GM23338 (cell line): ENCODE results near the gene CIT. TPM values are rescaled to one million over a fixed set of nuclear protein-coding genes. Genes with fewer than 3 reads are reported as not detected.

Experiments
- ATAC-seq: fragments of 200-7000 bp; cut with Tn5 transposase; 3 replicates; pipeline ENCODE4 v1.9.1; 2020
- DNase-seq: peaks from one replicate; pipeline ENCODE4 v3.0.0-alpha.2; 2015; ENCODE audit warnings: low spot score
- H2AFZ ChIP-seq: fragments of 200-600 bp; sonication (generic); 2 replicates; pipeline ENCODE4 v1.8.0; 2016; ENCODE audit warnings: antibody characterized with exemption, mild to moderate bottlenecking, moderate library complexity
- H3F3A ChIP-seq: fragments of 200-600 bp; sonication (generic); replicated peaks from 2 replicates; pipeline ENCODE4 v1.8.0; 2017; ENCODE audit warnings: antibody characterized with exemption, mixed run types, low read depth
- H3K27ac ChIP-seq: fragments of 200-600 bp; sonication (generic); 2 replicates; pipeline ENCODE4 v1.6.1; 2016; ENCODE audit warnings: low read depth
- H3K27me3 ChIP-seq: fragments of 200-600 bp; sonication (generic); 2 replicates; pipeline ENCODE4 v1.8.0; 2016; ENCODE audit warnings: mild to moderate bottlenecking, mixed run types, moderate library complexity; ENCODE audit not compliant: insufficient read depth
- H3K36me3 ChIP-seq: fragments of 200-600 bp; sonication (generic); 2 replicates; pipeline ENCODE4 v1.8.0; 2016; ENCODE audit warnings: mild to moderate bottlenecking; ENCODE audit not compliant: insufficient read depth
- H3K4me1 ChIP-seq: fragments of 200-600 bp; sonication (generic); 2 replicates; pipeline ENCODE4 v1.8.0; 2016; ENCODE audit warnings: mild to moderate bottlenecking, moderate library complexity; ENCODE audit not compliant: insufficient read depth
- H3K4me2 ChIP-seq: fragments of 200-600 bp; sonication (generic); 2 replicates; pipeline ENCODE4 v1.7.1; 2017; ENCODE audit warnings: mixed run types
- H3K4me3 ChIP-seq: fragments of 200-600 bp; sonication (generic); 2 replicates; pipeline ENCODE4 v1.6.1; 2016; ENCODE audit warnings: mixed run types
- H3K79me2 ChIP-seq: fragments of 200-600 bp; sonication (generic); replicated peaks from 2 replicates; pipeline ENCODE4 v1.8.0; 2017; ENCODE audit warnings: mild to moderate bottlenecking; ENCODE audit not compliant: insufficient read depth
- H3K9me2 ChIP-seq: fragments of 200-600 bp; sonication (generic); 2 replicates; pipeline ENCODE4 v1.8.0; 2017; ENCODE audit not compliant: insufficient read depth
- H4K20me1 ChIP-seq: fragments of 200-600 bp; sonication (generic); replicated peaks from 2 replicates; pipeline ENCODE4 v1.8.0; 2017; ENCODE audit warnings: mild to moderate bottlenecking; ENCODE audit not compliant: insufficient read depth
- H3K27ac Mint-ChIP-seq: 2 replicates; pipeline ENCODE4 v1.8.0; 2020; ENCODE audit warnings: inconsistent platforms, mild to moderate bottlenecking, moderate library complexity, mixed read lengths
- H3K27me3 Mint-ChIP-seq: 3 replicates; pipeline ENCODE4 v1.8.0; 2022; ENCODE audit warnings: low read depth, mild to moderate bottlenecking, moderate library complexity, mixed read lengths, inconsistent platforms; ENCODE audit not compliant: insufficient read depth, poor library complexity
- H3K36me3 Mint-ChIP-seq: 3 replicates; pipeline ENCODE4 v1.8.0; 2021; ENCODE audit warnings: low read depth, mild to moderate bottlenecking, inconsistent platforms, moderate library complexity, mixed read lengths
- H3K4me1 Mint-ChIP-seq: 3 replicates; pipeline ENCODE4 v1.8.0; 2020; ENCODE audit warnings: mild to moderate bottlenecking, inconsistent platforms, mixed read lengths
- H3K4me3 Mint-ChIP-seq: 3 replicates; pipeline ENCODE4 v1.8.0; 2021; ENCODE audit warnings: moderate library complexity, mild to moderate bottlenecking, inconsistent platforms, mixed read lengths
- H3K9me3 Mint-ChIP-seq: 3 replicates; pipeline ENCODE4 v1.8.0; 2020; ENCODE audit warnings: moderate library complexity, mild to moderate bottlenecking, inconsistent platforms, mixed read lengths
- CREB1 ChIP-seq: fragments of 250-450 bp; sonication (Bioruptor Pico); IDR thresholded peaks from 2 replicates; pipeline ENCODE4 v1.5.0; 2020; ENCODE audit warnings: low read depth, mild to moderate bottlenecking, moderate library complexity
- EZH2 ChIP-seq: fragments of 200-600 bp; sonication (generic); IDR thresholded peaks from one replicate; pipeline ENCODE4 v1.8.0; 2017; ENCODE audit warnings: antibody characterized with exemption, mild to moderate bottlenecking, low read depth; ENCODE audit not compliant: unreplicated experiment
- EZH2phosphoT487 ChIP-seq: fragments of 200-600 bp; sonication (generic); IDR thresholded peaks from one replicate; pipeline ENCODE4 v1.8.1; 2018; ENCODE audit warnings: antibody characterized with exemption; ENCODE audit not compliant: unreplicated experiment
- JUNB ChIP-seq: IDR thresholded peaks from one replicate; pipeline ENCODE4 v1.6.1; 2016; ENCODE audit warnings: antibody characterized with exemption; ENCODE audit not compliant: unreplicated experiment
- NANOG ChIP-seq: IDR thresholded peaks from 2 replicates; pipeline ENCODE4 v1.6.1; 2016; ENCODE audit warnings: antibody characterized with exemption, borderline replicate concordance
- POLR2AphosphoS5 ChIP-seq: IDR thresholded peaks from 2 replicates; pipeline ENCODE4 v1.6.1; 2016; ENCODE audit warnings: antibody characterized with exemption, low read depth
- STAT1 ChIP-seq: IDR thresholded peaks from one replicate; pipeline ENCODE4 v1.6.1; 2016; ENCODE audit warnings: antibody characterized with exemption; ENCODE audit not compliant: unreplicated experiment
- ZNF114 ChIP-seq: fragments of 250-450 bp; sonication (Bioruptor Pico); IDR thresholded peaks from 2 replicates; pipeline ENCODE4 v1.5.0; 2020; ENCODE audit warnings: mild to moderate bottlenecking, moderate library complexity
- ZNF331 ChIP-seq: fragments of 250-450 bp; sonication (Bioruptor Pico); IDR thresholded peaks from 2 replicates; pipeline ENCODE4 v1.5.0; 2020; ENCODE audit warnings: low read depth, mild to moderate bottlenecking, moderate library complexity
- polyA plus RNA-seq: library from polyadenylated mRNA; unstranded; fragments of >200 nt; fragmentation: Nextera tagmentation; extraction: Ambion mirVana; gene quantifications from 2 replicates; pipeline ENCODE4 v1.2.1, GENCODE V29; 2016
- total RNA-seq: library from RNA; depleted of rRNA; stranded (reverse); fragments of >200 nt; shearing (Covaris generic); gene quantifications from 2 replicates; pipeline ENCODE4 v1.2.3, GENCODE V29; 2014
- TF ChIP-seq, protein P1 (sequence below): IDR thresholded peaks from one replicate; pipeline ENCODE4 v1.6.1; 2018; ENCODE audit warnings: antibody characterized with exemption; ENCODE audit not compliant: unreplicated experiment
- TF ChIP-seq, protein P2 (sequence below): IDR thresholded peaks from 2 replicates; pipeline ENCODE4 v1.6.1; 2016; ENCODE audit warnings: antibody characterized with exemption
- TF ChIP-seq, protein P3 (sequence below), 2 experiments: fragments of 200-600 bp in 1 of 2; sonication (generic) in 1 of 2; conservative IDR thresholded peaks; 2 replicates each; pipeline versions ENCODE4 v1.5.1 to v1.6.1; 2016 to 2017; ENCODE audit warnings: antibody characterized with exemption in 2 of 2, low read depth in 2 of 2, mild to moderate bottlenecking in 2 of 2, moderate library complexity in 1 of 2
- TF ChIP-seq, protein P4 (sequence below): fragments of 250-450 bp; sonication (Bioruptor Pico); IDR thresholded peaks from 2 replicates; pipeline ENCODE4 v1.5.0; 2020; ENCODE audit warnings: mild to moderate bottlenecking, moderate library complexity

Gene CIT
- total and polyA plus RNA-seq, 2 experiments from 2014 or later: 9.7 to 47.8 TPM

DNA sequence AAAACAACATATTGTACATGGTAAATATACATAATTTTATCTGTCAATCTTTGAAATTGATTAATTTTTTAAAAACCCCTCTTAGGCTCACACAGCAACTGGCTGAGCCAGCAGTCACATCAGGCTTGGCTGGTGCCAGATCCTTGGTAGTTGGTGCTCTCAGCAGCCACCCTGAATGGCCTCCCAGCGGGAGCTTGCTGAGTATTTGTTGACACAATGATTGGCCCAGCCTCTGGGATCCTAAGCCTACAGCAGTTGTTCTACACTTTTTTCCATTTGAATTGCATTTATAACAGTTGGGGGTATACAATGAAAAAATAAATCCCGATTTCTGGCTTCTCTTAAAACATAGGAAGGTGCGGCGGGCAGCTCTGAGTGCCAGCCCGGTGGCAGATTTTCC, 198.0 kb downstream of the CIT start:
- peaks cover 82% of the 10 kb centered on the region for H3K36me3 Mint-ChIP-seq
- H3K27ac Mint-ChIP-seq: no peak overlapping the region

More for the DNA sequence above, 198.0 kb downstream of the CIT start:
- Histone ChIP-seq H3K36me3 (peaks cover 44% of the 10 kb centered on the region), H3F3A (0 out of 2 replicates have a peak, but pooled peaks cover 3% of the 10 kb centered on the region), H3K4me1 (no peaks in the 10 kb centered on the region), H3K79me2 (no peaks in the 10 kb centered on the region), H3K27ac (no peak overlapping the region), H3K9me2 (0 out of 2 replicates have a peak, but pooled peaks cover 4% of the 10 kb centered on the region), H3K4me3 (no peak overlapping the region), H3K4me2 (no peak overlapping the region), H3K27me3 (no peaks in the 10 kb centered on the region), H2AFZ (no peak overlapping the region), H4K20me1 (peaks cover 17% of the 10 kb centered on the region; the same call in 1 of the 2 replicates)
- DNase-seq (no peak), ATAC-seq (peak; percentile 72)
- Mint-ChIP-seq H3K4me3 (no peak overlapping the region), H3K27me3 (peaks cover 2% of the 10 kb centered on the region), H3K4me1 (peaks cover 11% of the 10 kb centered on the region), H3K9me3 (no peaks in the 10 kb centered on the region)
- TF ChIP-seq NANOG (no peak), ZNF114 (CRISPR knock-in tag) (no peak), EZH2 (no peak), ZNF331 (CRISPR knock-in tag) (no peak), JUNB (no peak), POLR2AphosphoS5 (no peak), CREB1 (CRISPR knock-in tag) (no peak), EZH2phosphoT487 (no peak), STAT1 (no peak)
- TF ChIP-seq, protein P1, sequence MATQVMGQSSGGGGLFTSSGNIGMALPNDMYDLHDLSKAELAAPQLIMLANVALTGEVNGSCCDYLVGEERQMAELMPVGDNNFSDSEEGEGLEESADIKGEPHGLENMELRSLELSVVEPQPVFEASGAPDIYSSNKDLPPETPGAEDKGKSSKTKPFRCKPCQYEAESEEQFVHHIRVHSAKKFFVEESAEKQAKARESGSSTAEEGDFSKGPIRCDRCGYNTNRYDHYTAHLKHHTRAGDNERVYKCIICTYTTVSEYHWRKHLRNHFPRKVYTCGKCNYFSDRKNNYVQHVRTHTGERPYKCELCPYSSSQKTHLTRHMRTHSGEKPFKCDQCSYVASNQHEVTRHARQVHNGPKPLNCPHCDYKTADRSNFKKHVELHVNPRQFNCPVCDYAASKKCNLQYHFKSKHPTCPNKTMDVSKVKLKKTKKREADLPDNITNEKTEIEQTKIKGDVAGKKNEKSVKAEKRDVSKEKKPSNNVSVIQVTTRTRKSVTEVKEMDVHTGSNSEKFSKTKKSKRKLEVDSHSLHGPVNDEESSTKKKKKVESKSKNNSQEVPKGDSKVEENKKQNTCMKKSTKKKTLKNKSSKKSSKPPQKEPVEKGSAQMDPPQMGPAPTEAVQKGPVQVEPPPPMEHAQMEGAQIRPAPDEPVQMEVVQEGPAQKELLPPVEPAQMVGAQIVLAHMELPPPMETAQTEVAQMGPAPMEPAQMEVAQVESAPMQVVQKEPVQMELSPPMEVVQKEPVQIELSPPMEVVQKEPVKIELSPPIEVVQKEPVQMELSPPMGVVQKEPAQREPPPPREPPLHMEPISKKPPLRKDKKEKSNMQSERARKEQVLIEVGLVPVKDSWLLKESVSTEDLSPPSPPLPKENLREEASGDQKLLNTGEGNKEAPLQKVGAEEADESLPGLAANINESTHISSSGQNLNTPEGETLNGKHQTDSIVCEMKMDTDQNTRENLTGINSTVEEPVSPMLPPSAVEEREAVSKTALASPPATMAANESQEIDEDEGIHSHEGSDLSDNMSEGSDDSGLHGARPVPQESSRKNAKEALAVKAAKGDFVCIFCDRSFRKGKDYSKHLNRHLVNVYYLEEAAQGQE: no peak
- TF ChIP-seq, protein P2, sequence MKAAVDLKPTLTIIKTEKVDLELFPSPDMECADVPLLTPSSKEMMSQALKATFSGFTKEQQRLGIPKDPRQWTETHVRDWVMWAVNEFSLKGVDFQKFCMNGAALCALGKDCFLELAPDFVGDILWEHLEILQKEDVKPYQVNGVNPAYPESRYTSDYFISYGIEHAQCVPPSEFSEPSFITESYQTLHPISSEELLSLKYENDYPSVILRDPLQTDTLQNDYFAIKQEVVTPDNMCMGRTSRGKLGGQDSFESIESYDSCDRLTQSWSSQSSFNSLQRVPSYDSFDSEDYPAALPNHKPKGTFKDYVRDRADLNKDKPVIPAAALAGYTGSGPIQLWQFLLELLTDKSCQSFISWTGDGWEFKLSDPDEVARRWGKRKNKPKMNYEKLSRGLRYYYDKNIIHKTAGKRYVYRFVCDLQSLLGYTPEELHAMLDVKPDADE: no peak
- TF ChIP-seq, protein P3, sequence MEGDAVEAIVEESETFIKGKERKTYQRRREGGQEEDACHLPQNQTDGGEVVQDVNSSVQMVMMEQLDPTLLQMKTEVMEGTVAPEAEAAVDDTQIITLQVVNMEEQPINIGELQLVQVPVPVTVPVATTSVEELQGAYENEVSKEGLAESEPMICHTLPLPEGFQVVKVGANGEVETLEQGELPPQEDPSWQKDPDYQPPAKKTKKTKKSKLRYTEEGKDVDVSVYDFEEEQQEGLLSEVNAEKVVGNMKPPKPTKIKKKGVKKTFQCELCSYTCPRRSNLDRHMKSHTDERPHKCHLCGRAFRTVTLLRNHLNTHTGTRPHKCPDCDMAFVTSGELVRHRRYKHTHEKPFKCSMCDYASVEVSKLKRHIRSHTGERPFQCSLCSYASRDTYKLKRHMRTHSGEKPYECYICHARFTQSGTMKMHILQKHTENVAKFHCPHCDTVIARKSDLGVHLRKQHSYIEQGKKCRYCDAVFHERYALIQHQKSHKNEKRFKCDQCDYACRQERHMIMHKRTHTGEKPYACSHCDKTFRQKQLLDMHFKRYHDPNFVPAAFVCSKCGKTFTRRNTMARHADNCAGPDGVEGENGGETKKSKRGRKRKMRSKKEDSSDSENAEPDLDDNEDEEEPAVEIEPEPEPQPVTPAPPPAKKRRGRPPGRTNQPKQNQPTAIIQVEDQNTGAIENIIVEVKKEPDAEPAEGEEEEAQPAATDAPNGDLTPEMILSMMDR (conservative IDR thresholded peaks at IDR 0.05; ENCODE audit: low read depth in 2 of 2): no peak
- TF ChIP-seq, protein P4, sequence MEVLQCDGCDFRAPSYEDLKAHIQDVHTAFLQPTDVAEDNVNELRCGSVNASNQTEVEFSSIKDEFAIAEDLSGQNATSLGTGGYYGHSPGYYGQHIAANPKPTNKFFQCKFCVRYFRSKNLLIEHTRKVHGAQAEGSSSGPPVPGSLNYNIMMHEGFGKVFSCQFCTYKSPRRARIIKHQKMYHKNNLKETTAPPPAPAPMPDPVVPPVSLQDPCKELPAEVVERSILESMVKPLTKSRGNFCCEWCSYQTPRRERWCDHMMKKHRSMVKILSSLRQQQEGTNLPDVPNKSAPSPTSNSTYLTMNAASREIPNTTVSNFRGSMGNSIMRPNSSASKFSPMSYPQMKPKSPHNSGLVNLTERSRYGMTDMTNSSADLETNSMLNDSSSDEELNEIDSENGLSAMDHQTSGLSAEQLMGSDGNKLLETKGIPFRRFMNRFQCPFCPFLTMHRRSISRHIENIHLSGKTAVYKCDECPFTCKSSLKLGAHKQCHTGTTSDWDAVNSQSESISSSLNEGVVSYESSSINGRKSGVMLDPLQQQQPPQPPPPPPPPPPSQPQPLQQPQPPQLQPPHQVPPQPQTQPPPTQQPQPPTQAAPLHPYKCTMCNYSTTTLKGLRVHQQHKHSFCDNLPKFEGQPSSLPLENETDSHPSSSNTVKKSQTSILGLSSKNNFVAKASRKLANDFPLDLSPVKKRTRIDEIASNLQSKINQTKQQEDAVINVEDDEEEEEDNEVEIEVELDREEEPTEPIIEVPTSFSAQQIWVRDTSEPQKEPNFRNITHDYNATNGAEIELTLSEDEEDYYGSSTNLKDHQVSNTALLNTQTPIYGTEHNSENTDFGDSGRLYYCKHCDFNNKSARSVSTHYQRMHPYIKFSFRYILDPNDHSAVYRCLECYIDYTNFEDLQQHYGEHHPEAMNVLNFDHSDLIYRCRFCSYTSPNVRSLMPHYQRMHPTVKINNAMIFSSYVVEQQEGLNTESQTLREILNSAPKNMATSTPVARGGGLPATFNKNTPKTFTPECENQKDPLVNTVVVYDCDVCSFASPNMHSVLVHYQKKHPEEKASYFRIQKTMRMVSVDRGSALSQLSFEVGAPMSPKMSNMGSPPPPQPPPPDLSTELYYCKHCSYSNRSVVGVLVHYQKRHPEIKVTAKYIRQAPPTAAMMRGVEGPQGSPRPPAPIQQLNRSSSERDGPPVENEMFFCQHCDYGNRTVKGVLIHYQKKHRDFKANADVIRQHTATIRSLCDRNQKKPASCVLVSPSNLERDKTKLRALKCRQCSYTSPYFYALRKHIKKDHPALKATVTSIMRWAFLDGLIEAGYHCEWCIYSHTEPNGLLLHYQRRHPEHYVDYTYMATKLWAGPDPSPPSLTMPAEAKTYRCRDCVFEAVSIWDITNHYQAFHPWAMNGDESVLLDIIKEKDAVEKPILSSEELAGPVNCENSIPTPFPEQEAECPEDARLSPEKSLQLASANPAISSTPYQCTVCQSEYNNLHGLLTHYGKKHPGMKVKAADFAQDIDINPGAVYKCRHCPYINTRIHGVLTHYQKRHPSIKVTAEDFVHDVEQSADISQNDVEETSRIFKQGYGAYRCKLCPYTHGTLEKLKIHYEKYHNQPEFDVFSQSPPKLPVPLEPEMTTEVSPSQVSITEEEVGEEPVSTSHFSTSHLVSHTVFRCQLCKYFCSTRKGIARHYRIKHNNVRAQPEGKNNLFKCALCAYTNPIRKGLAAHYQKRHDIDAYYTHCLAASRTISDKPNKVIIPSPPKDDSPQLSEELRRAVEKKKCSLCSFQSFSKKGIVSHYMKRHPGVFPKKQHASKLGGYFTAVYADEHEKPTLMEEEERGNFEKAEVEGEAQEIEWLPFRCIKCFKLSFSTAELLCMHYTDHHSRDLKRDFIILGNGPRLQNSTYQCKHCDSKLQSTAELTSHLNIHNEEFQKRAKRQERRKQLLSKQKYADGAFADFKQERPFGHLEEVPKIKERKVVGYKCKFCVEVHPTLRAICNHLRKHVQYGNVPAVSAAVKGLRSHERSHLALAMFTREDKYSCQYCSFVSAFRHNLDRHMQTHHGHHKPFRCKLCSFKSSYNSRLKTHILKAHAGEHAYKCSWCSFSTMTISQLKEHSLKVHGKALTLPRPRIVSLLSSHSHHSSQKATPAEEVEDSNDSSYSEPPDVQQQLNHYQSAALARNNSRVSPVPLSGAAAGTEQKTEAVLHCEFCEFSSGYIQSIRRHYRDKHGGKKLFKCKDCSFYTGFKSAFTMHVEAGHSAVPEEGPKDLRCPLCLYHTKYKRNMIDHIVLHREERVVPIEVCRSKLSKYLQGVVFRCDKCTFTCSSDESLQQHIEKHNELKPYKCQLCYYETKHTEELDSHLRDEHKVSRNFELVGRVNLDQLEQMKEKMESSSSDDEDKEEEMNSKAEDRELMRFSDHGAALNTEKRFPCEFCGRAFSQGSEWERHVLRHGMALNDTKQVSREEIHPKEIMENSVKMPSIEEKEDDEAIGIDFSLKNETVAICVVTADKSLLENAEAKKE: no peak
